ENCODE measurements around the gene SRGAP1.
"Not testable (repeated sequence)": the region's sequence is repeated elsewhere in the genome, so short reads cannot be mapped to it uniquely, and the experiment has no call there.

The SRGAP1 gene

GRCh38 chr12:63841571-63841970 is 2.9 kb upstream of the SRGAP1 start:
- in situ Hi-C loops (cut with MboI; ENCODE audit: low pct_unique_long_range_greater_than_20kb, low sequenced_read_pairs, unreplicated experiment), result loop anchor here (25.0 kb wide), 1 partner anchor 546 kb away; the partner anchor contains the start of gene C12orf56
- no peak for DNase-seq (ENCODE audit: low spot score)
- no peak for TF ChIP-seq CTCF (IDR thresholded peaks at IDR 0.05; ENCODE audit: extremely low read depth, insufficient read depth, missing control alignments)

GRCh38 chr12:63842750-63843149 is 1.8 kb upstream of the SRGAP1 start:
- not testable (repeated sequence) for DNase-seq (ENCODE audit: low spot score)
- in situ Hi-C loops (cut with MboI; ENCODE audit: low pct_unique_long_range_greater_than_20kb, low sequenced_read_pairs, unreplicated experiment), result loop anchor here (25.0 kb wide), 1 partner anchor 545 kb away; the partner anchor contains the start of gene C12orf56

DNA sequence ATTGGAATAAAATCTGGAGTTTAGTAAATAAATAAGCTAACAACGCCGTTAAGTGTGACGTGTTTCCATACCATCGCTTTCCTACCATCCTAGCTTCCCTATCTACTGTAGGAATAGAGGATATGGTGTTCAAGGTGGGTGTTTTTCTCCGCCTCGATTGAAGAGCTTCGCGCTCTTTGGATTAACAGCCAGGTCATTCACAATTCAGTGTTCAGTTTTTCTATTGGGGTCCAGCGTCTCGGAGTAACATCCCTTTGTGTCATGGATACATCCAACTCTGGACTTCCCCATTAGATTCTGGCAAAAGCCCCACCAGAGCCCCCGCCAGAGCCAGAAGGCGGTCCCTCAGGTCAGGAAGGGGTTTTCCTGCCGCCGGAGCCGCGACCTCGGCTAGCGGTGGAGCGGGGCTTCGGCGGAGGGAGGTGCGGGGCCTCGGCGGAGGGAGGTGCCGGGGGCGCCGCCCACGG is 1.2 kb upstream of the SRGAP1 start:
- no peak for TF ChIP-seq CTCF (IDR thresholded peaks at IDR 0.05; ENCODE audit: extremely low read depth, insufficient read depth, missing control alignments)
- no peak for DNase-seq (ENCODE audit: low spot score)
- in situ Hi-C loops (cut with MboI; ENCODE audit: low pct_unique_long_range_greater_than_20kb, low sequenced_read_pairs, unreplicated experiment), result loop anchor here (25.0 kb wide), 1 partner anchor 544 kb away; the partner anchor contains the start of gene C12orf56

DNA sequence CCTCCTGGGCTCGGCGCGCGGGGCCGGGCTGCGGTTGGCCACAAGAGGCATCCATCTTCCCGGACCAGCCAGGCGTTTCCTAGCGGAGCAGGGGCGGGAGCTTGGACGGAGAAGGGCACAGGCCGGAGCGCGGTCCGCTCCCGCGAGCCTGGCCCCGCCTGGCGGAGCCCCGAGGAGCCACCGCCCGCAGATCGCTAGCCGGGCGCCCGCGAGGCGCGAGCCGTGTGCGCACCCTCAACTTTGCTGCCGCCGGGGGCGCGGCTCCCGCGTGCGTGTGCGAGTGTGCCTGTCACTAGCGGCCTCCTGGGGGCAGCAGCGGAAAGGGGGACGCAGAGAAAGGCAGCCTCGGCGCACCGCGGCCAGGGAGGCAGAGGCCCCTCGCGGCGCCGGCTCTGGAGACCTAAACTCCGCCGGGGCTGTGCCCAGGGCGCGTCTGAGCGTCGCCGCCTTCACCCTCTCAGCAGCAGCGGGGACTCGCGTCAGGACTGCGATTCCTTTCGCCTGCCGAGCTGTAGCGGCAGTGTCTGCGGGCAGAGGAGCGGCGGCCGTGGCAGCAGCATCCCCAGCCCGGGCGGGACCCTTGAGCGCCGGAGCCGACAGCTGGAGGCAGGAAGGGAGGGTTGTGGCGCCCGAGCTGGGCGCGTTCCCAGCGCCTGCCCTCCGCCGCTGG is 644 bp upstream of the SRGAP1 start:
- DNase-seq (ENCODE audit: low spot score), result peak; percentile 94
- TF ChIP-seq CTCF (IDR thresholded peaks at IDR 0.05; ENCODE audit: extremely low read depth, insufficient read depth, missing control alignments), result peak; percentile 97
- in situ Hi-C loops (cut with MboI; ENCODE audit: low pct_unique_long_range_greater_than_20kb, low sequenced_read_pairs, unreplicated experiment), result loop anchor here (25.0 kb wide), 1 partner anchor 543 kb away; the partner anchor contains the start of gene C12orf56

DNA sequence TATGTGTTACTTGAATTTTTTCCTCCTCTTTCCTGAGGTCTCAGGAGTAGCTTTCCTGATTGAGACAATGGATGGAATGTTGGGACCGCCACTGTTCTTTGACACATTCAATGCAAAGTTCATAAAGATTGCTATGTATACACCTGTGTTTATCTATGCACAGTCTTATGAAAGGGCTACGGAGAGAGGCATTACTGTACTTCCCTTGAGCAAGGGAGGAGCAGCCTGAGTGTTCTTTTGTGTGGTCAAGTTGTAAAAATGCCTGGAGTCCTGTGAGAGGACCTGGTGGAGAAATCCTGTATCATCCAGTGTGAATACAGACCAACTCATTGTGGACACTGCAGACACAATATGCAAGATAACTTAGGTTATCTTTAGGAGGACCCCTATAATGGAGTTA is 1.2 kb downstream of the SRGAP1 start:
- DNase-seq (ENCODE audit: low spot score), result no peak
- no peak for TF ChIP-seq CTCF (IDR thresholded peaks at IDR 0.05; ENCODE audit: extremely low read depth, insufficient read depth, missing control alignments)
- in situ Hi-C loops (cut with MboI; ENCODE audit: low pct_unique_long_range_greater_than_20kb, low sequenced_read_pairs, unreplicated experiment), result loop anchor here (25.0 kb wide), 1 partner anchor 542 kb away; the partner anchor contains the start of gene C12orf56

DNA sequence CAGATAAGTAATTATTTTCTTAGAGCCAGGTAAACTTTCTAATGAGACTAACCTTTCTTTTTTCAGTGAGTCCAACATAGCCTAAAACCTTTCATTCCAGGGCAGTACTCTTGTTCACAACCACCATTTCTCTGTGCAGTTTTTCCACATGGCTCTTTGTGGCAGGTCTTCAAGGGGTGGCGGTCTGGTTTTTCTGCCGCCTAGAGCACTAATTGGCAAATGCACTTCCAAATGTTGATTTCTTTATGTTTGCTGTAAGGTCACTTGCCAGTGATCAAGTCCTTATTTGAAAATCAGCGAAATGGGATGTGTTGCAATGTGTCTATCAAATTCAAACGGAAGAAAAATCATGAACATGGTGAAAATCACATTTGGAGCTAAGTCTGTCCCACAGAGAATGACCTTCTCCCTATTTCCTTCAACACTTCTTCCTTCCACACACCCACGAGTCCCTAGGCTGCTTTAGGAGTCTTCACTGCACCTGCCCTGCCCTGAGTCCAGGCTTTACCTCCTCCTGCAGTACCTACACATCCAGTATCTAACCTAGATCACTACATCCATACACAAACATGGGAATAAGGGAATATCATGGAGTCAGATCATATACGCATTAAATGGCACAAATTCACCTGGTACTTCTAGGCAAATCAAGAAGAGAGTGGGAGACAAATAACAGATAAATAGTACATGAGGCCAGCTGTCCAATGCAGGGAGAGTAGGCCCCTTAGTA is 1.9 kb downstream of the SRGAP1 start:
- in situ Hi-C loops (cut with MboI; ENCODE audit: low pct_unique_long_range_greater_than_20kb, low sequenced_read_pairs, unreplicated experiment), result loop anchor here (25.0 kb wide), 1 partner anchor 541 kb away; the partner anchor contains the start of gene C12orf56
- DNase-seq (ENCODE audit: low spot score), result no peak
- TF ChIP-seq CTCF (IDR thresholded peaks at IDR 0.05; ENCODE audit: extremely low read depth, insufficient read depth, missing control alignments), result no peak

DNA sequence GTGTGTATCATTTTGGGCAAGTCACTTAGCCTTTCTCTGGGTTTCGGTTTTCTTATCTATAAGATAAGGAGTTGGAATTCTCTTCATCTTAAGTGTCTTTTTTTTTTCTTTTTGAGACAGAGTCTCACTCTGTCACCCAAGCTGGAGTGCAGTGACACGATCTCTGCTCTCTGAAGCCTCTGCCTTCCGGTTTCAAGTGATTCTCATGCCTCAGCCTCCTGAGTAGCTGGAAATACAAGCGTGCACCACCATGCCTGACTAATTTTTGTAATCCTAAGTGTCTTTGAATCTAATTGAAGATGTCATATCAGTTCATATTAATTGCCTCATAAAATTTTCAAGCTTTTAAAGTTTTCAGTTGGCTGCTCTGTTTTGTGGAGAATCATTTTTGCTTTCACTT is 4.0 kb downstream of the SRGAP1 start:
- DNase-seq (ENCODE audit: low spot score), result no peak
- in situ Hi-C loops (cut with MboI; ENCODE audit: low pct_unique_long_range_greater_than_20kb, low sequenced_read_pairs, unreplicated experiment), result loop anchor here (25.0 kb wide), 1 partner anchor 539 kb away; the partner anchor contains the start of gene C12orf56
- TF ChIP-seq CTCF (IDR thresholded peaks at IDR 0.05; ENCODE audit: extremely low read depth, insufficient read depth, missing control alignments), result no peak

All from GM13977 (cell line).